Karpas-422 (cell line): Measurements from ENCODE around the gene CCZ1. TPM values are rescaled to one million over a fixed set of nuclear protein-coding genes. Genes with fewer than 3 reads are reported as not detected.
"Not testable (repeated sequence)": the region's sequence is repeated elsewhere in the genome, so short reads cannot be mapped to it uniquely, and the experiment has no call there.

Experiments used
- DNase-seq: peaks from one replicate; pipeline ENCODE4 v3.0.0-alpha.2; 2015
- H2AFZ ChIP-seq: fragments of 200-600 bp; sonication (generic); 2 replicates; pipeline ENCODE4 v1.6.1; 2014; ENCODE audit warnings: antibody characterized with exemption, low read length, mixed read lengths
- H3K27ac ChIP-seq: fragments of 200-600 bp; sonication (generic); 2 replicates; pipeline ENCODE4 v1.5.1; 2014; ENCODE audit warnings: mild to moderate bottlenecking, low read length, moderate library complexity
- H3K27me3 ChIP-seq: fragments of 200-600 bp; sonication (generic); 2 replicates; pipeline ENCODE4 v1.6.1; 2014; ENCODE audit warnings: low read length, mixed read lengths
- H3K36me3 ChIP-seq: fragments of 200-600 bp; sonication (generic); 2 replicates; pipeline ENCODE4 v1.6.1; 2014; ENCODE audit warnings: low read length, mixed read lengths; ENCODE audit not compliant: insufficient read depth
- H3K4me1 ChIP-seq: fragments of 200-600 bp; sonication (generic); 2 replicates; pipeline ENCODE4 v1.6.1; 2014; ENCODE audit warnings: mild to moderate bottlenecking, low read length, mixed read lengths
- H3K4me2 ChIP-seq: fragments of 200-600 bp; sonication (generic); 2 replicates; pipeline ENCODE4 v1.6.1; 2014; ENCODE audit warnings: low read length, low read depth, mild to moderate bottlenecking; ENCODE audit not compliant: poor library complexity, severe bottlenecking
- H3K4me3 ChIP-seq: fragments of 200-600 bp; sonication (generic); 2 replicates; pipeline ENCODE4 v1.5.1; 2014; ENCODE audit warnings: mild to moderate bottlenecking, antibody characterized with exemption, low read length, mixed read lengths
- H3K79me2 ChIP-seq: fragments of 200-600 bp; sonication (generic); 2 replicates; pipeline ENCODE4 v1.6.1; 2014; ENCODE audit warnings: mild to moderate bottlenecking, low read length, mixed read lengths
- H3K9ac ChIP-seq: fragments of 200-600 bp; sonication (generic); 2 replicates; pipeline ENCODE4 v1.6.0; 2014; ENCODE audit warnings: low read length
- H3K9me2 ChIP-seq: fragments of 200-600 bp; sonication (generic), shearing (Covaris generic); replicated peaks from 2 replicates; pipeline ENCODE4 v1.6.0; 2014; ENCODE audit warnings: mild to moderate bottlenecking, low read length, moderate library complexity; ENCODE audit not compliant: insufficient read depth
- H3K9me3 ChIP-seq: fragments of 300-700, 200-600 bp; sonication (generic); 2 replicates; pipeline ENCODE4 v1.6.1; 2014; ENCODE audit warnings: low read length, mixed read lengths
- H4K20me1 ChIP-seq: fragments of 200-600 bp; sonication (generic); 2 replicates; pipeline ENCODE4 v1.6.1; 2014; ENCODE audit warnings: mild to moderate bottlenecking, antibody characterized with exemption, low read length, low read depth; ENCODE audit not compliant: insufficient read depth
- small RNA-seq: library from RNA; depleted of rRNA; stranded (forward); fragments of <200 nt; gene quantifications from one replicate; pipeline ENCODE3, GENCODE V24; 2014
- total RNA-seq: library from RNA; depleted of rRNA; stranded (reverse); fragments of >200 nt; shearing (Covaris generic); gene quantifications from 2 replicates; pipeline ENCODE4 v1.2.3, GENCODE V29; 2014; ENCODE audit warnings: low replicate concordance; rRNA removed

The CCZ1 gene
- total RNA-seq, 1 experiment from 2014 or later = 52.1 TPM

GRCh38 chr7:5973580-5973979, 75.0 kb downstream of the CCZ1 start:
- H3K4me1 ChIP-seq, H3K9me2 ChIP-seq, H3K27me3 ChIP-seq, H3K9ac ChIP-seq, H3K36me3 ChIP-seq, H3K27ac ChIP-seq, H4K20me1 ChIP-seq, H3K79me2 ChIP-seq, H3K4me3 ChIP-seq, H3K9me3 ChIP-seq, DNase-seq, H3K4me2 ChIP-seq, H2AFZ ChIP-seq: not testable (repeated sequence)

Small RNA genes lying within 50 kb of the gene (small RNA-seq; reads per million reads assigned to genes)
- gene RN7SL556P = not detected

Other genes starting within 250 kb of the CCZ1 start
- 30.1 and 38.6 TPM in 2 replicates for gene RNF216, start 117.1 kb upstream of the CCZ1 start, total RNA-seq
- not detected in 2 replicates for gene OCM, start 17.9 kb upstream of the CCZ1 start, total RNA-seq
- 3.4 TPM in 1 of 2 replicates, not detected in the other for gene RSPH10B, start 72.0 kb downstream of the CCZ1 start, total RNA-seq
- 30.3 and 32.0 TPM in 2 replicates for gene PMS2, start 110.3 kb downstream of the CCZ1 start, total RNA-seq
- 97.2 and 106 TPM in 2 replicates for gene AIMP2, start 110.5 kb downstream of the CCZ1 start, total RNA-seq
- gene ANKRD61, start 132.6 kb downstream of the CCZ1 start, total RNA-seq = 0.22 and 0.71 TPM in 2 replicates
- gene EIF2AK1, start 160.4 kb downstream of the CCZ1 start, total RNA-seq = 258 and 273 TPM in 2 replicates
- 6.8 and 10.2 TPM in 2 replicates for gene USP42, start 206.2 kb downstream of the CCZ1 start, total RNA-seq